HG03457 (cell line): ENCODE data around the gene AEBP1.

ENCODE experiments used
- ATAC-seq: cut with Tn5 transposase; IDR thresholded peaks from one replicate; pipeline ENCODE4 v1.9.1; 2021; ENCODE audit warnings: moderate number of reproducible peaks; ENCODE audit not compliant: unreplicated experiment

Gene AEBP1

DNA sequence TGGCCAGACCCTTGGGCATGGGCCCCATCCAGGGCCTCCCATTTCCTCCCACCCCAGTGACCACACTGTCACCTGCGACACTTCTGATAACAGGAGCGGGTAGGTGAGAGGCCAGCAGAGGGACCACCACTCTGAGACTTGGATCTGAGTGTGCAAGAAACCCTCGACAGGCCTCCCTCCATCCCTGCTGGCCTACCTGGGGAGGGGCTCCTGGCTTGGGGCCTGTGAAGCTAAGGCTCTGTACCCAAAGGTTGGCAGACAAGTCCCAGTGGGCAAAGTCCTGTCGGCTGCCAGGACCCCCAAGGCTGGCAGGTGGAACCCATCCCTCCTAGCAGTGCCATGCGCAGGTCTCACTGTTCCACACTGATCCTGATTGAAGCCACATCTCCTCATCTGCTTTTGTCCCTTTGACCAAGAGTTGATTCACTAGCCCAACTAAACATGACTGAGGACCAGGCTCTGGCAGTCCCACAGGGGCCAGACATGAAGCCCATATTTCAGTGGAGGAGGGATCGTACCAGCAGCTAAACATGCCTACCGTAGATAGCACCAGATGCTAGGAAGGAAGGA is 37.6 kb upstream of the AEBP1 start:
- no peak for ATAC-seq

GRCh38 chr7:44067064-44067951 is 36.8 kb upstream of the AEBP1 start:
- no peak for ATAC-seq

GRCh38 chr7:44068054-44068453 is 36.1 kb upstream of the AEBP1 start:
- no peak for ATAC-seq

DNA sequence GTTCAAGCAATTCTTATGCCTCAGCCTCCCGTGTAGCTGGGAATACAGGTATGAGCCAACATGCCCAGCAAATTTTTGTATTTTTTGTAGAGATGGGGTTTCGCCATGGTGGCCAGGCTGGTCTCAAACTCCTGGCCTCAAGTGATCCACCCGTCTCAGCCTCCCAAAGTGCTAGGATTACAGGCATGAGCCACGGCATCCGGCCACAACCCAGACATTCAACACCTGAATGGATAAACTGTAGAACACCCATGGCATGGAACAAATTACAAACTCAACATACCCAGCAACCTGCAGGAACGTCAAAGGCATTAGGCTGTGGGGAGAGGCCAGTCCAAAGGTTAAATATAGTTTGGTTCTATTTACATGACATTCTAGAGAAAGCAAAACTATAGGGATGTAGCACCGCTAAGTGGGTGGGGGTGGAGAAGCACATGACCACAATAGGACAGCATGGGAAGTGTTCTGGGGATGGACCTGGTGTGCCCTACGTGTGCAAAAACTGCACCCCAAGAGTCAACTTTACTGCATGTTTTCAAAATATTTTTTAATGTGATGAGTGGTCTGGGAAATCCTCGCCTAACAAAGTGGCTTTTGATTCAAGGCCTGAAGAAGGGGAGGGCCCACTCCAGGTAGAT is 32.3 kb upstream of the AEBP1 start:
- ATAC-seq = no peak

DNA sequence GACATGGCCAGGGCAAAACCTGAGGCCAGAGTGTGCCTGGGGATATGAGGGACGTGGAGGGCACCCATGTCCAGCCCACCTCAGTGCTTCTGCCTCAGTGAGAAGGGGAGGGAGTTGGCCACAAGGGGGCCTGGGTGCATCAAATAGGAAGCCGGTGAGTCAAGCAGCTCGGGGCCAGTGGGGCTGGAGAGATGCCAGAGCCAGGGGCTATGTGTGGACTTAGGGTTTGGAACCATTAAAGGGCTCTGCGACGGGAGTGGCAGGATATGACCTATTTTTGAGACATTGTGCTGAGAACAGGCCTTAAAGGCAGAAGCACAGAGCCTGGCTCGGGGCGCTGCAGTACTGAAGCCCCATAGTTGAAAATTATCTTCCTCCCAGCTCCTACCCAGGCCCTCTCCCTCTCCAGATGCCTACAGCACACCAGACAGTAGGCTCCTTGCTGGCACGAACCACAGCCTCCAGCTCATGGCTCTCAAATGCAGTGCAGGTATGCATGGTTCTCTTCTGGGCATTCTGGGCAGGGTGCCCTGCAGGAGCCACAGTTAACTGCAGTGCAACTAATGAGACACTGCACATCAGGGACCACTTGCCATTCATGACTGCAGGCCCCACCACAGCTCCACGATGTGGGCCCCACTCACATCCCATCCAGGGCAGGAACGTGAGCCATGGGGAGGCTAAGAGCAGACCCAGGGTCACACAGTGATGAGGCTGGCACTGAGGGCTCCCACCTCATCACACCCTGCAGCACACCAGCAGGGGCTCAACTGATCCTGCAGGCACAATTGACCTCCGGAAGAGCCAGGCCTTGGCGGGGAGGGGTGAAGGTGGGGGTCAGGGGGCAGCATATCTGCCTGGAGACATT is 31.5 kb upstream of the AEBP1 start:
- ATAC-seq = no peak

DNA sequence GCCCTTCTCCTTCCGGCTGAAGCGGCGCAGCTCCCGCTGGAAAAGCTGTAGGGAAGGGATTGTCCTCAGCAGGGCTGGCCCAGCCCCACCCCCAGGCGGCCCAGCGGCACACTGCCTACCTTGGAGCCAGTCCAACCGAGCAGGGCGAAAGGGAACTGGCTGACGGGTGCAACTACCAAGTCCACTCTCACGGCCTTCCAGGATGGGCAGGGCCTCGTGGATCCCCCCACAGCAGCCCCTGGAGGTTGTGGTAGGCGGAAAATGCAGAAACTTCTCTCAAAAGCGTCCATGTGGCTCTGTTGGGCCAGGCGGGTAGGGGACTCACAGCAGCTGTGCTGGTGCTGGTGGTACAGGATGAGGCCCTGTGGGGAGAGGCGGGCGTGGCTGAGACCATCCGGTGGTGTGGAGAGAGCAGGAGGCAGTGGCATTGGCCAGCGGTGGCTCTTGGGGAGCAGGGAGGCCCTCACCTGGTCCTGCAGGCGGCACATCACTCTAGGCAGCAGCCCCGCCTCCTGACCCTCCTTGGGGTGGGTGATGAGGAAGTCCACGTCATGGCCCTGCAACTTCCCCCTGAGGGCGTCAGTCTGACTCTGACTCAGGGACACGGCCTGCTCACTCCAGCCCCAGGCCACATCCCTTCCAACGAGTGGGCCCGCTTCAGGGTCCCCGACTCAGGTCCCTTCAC is 30.3 kb upstream of the AEBP1 start:
- peak; percentile 49 for ATAC-seq

GRCh38 chr7:44074349-44074695 is 29.8 kb upstream of the AEBP1 start:
- no peak for ATAC-seq

DNA sequence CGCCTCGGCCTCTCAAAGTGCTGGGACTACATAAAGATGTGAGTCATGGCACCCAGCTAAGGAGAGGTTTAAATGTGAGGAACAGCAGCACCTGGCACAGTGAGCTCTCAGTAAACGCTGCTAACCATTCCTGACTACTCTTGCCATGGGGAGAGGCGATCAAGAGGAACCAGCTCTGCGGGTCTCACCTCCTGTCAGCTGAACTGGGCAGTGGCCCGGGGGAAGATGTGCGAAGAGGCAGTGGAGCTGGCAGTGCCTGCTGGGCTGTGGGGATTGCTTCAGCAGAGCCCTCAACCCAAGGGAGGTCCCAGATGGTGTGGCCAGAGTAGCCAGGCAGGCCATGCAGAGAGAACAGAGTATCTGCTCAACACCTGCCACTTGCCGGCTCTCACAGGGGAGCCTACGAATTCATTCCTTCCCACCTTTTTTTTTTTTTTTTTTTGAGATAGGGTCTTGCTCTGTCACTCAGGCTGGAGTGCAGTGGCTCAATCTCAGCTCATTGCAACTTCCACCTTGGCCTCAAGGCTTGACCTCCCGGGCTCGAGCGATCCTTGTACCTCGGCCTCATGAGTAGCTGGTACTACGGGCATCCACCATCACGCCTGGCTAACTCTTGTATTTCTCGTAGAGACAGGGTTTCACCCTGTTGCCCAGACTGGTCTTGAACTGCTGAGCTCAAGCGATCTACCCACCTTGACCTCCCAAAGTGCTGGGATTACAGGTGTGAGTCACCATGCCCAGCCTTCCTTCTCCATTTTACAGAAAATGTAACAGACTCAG is 28.7 kb upstream of the AEBP1 start:
- no peak for ATAC-seq

GRCh38 chr7:44076101-44076895 is 27.8 kb upstream of the AEBP1 start:
- ATAC-seq = no peak

DNA sequence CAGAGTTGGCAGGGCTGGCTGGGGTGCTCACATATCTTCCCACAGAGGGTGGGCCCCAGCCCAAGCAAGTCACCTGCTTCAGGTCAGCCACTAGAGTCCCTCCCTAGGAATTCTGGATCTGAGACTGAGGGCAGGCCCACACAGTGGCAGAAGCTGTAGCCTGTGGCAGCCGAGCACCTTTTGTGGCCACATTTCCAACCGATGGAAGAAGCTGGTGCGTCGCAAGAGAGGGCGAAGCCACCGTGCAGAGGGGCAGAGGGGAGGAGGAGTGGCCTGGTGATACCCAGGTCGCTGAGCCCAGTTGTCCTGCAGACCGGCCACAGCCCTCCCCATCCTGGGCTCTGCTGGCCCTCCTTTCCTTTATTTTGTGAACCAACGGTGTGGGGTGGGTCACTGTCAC is 27.1 kb upstream of the AEBP1 start:
- ATAC-seq = no peak

GRCh38 chr7:44077681-44078091 is 26.5 kb upstream of the AEBP1 start:
- ATAC-seq = no peak

- no peak for ATAC-seq
Measured at GRCh38 chr7:44078521-44078920, 25.6 kb upstream of the AEBP1 start.

GRCh38 chr7:44079331-44080021 is 24.7 kb upstream of the AEBP1 start:
- no peak for ATAC-seq

GRCh38 chr7:44080118-44080517 is 24.0 kb upstream of the AEBP1 start:
- ATAC-seq = no peak

GRCh38 chr7:44080686-44081265 is 23.4 kb upstream of the AEBP1 start:
- no peak for ATAC-seq

- no peak for ATAC-seq
Measured at GRCh38 chr7:44081266-44081748, 22.8 kb upstream of the AEBP1 start.

GRCh38 chr7:44082541-44083207 is 21.5 kb upstream of the AEBP1 start:
- ATAC-seq = peak; percentile 83
